K562 (cell line): ENCODE data around the gene ING4. TPM values are rescaled to one million over a fixed set of nuclear protein-coding genes. Genes with fewer than 3 reads are reported as not detected.
A peak's percentile ranks its signal among the peaks of the same experiment; 100 is the strongest.
"Not testable (repeated sequence)": the region's sequence is repeated elsewhere in the genome, so short reads cannot be mapped to it uniquely, and the experiment has no call there.

Experiments used
- ATAC-seq: fragments of 200-7000 bp; cut with Tn5 transposase; 3 replicates; pipeline ENCODE4 v1.9.1; 2020; ENCODE audit warnings: moderate library complexity
- BruUV-seq: library from RNA; stranded (reverse); fragments of 400-500 nt; replicated peaks from 2 replicates; lab custom pipeline; 2021; lab: Mats Ljungman, UMichigan
- CTCF ChIA-PET: fragments of 300-600 bp; formaldehyde crosslinking; extraction: SDS; loops from one replicate; lab custom pipeline; 2021; ENCODE audit warnings: low intra/inter-chr PET ratio; lab: Yijun Ruan, JAX
- POLR2A ChIA-PET: fragments of 300-600, 350-650 bp; sonication (Branson Sonifier 250); formaldehyde crosslinking; extraction: SDS; loops from one replicate; lab custom pipeline; 2021; ENCODE audit warnings: antibody characterized with exemption, inconsistent platforms; lab: Yijun Ruan, JAX
- DNase-seq, 4 experiments: peaks; one replicate each; pipeline versions ENCODE4 v3.0.0 to v3.0.0-alpha.2; 2011 to 2018; ENCODE audit warnings: low spot score in 3 of 4, mixed read lengths in 3 of 4; ENCODE audit errors: extremely low read depth in 1 of 4
- FAIRE-seq: peaks from 2 replicates; lab custom pipeline; 2011; peaks lifted over from hg19 to GRCh38; lab: Jason Lieb, UNC
- H2AFZ ChIP-seq: 2 replicates; pipeline ENCODE4 v1.6.0; 2011; ENCODE audit warnings: low read depth, low read length, control low read depth, inconsistent platforms
- H3K27ac ChIP-seq: fragments of 200-600 bp; 3 replicates; pipeline ENCODE4 v1.8.0; 2011; ENCODE audit warnings: low read depth, mild to moderate bottlenecking, control low read depth, inconsistent platforms, low read length, moderate library complexity, mixed read lengths; ENCODE audit errors: extremely low read depth
- H3K27me3 ChIP-seq, 2 experiments: fragments of 300-600 bp in 1 of 2; 2 replicates in 1 of 2; 3 replicates in 1 of 2; pipeline versions ENCODE4 v1.6.0 to v1.8.0; 2011; ENCODE audit warnings: inconsistent platforms in 2 of 2, low read length in 2 of 2, mild to moderate bottlenecking in 1 of 2, mixed read lengths in 1 of 2, moderate library complexity in 1 of 2; ENCODE audit not compliant: control insufficient read depth in 2 of 2, insufficient read depth in 2 of 2
- H3K36me3 ChIP-seq: fragments of 300-600 bp; 3 replicates; pipeline ENCODE4 v1.8.0; 2011; ENCODE audit warnings: mild to moderate bottlenecking, low read length, inconsistent platforms; ENCODE audit not compliant: control insufficient read depth, insufficient read depth
- H3K4me1 ChIP-seq, 2 experiments: fragments of 200-600 bp in 1 of 2; replicated peaks in 1 of 2; 2 replicates in 1 of 2; 3 replicates in 1 of 2; pipeline versions ENCODE4 v1.5.1 to v1.8.0; 2011; ENCODE audit warnings: inconsistent platforms in 2 of 2, low read length in 2 of 2, mild to moderate bottlenecking in 1 of 2, mixed read lengths in 1 of 2, moderate library complexity in 1 of 2; ENCODE audit not compliant: control insufficient read depth in 2 of 2, insufficient read depth in 2 of 2
- H3K4me2 ChIP-seq: 2 replicates; pipeline ENCODE4 v1.6.1; 2011; ENCODE audit warnings: low read length, control low read depth, inconsistent platforms, mixed read lengths; ENCODE audit not compliant: insufficient read depth
- H3K4me3 ChIP-seq: fragments of 200-600 bp; sonication (generic), shearing (Covaris generic); 2 replicates; pipeline ENCODE4 v1.5.1; 2016; ENCODE audit warnings: control low read depth, inconsistent platforms
- H3K79me2 ChIP-seq: fragments of 200-600 bp; 3 replicates; pipeline ENCODE4 v1.8.0; 2011; ENCODE audit warnings: low read length, inconsistent platforms; ENCODE audit not compliant: control insufficient read depth, insufficient read depth
- H3K9ac ChIP-seq, 2 experiments: 2 replicates each; pipeline versions ENCODE4 v1.6.0 to v1.6.1; 2011; ENCODE audit warnings: low read depth in 2 of 2, low read length in 2 of 2, control low read depth in 1 of 2, inconsistent platforms in 1 of 2, mild to moderate bottlenecking in 1 of 2, mixed read lengths in 1 of 2; ENCODE audit not compliant: insufficient read depth in 1 of 2
- H3K9me1 ChIP-seq: one replicate; pipeline ENCODE4 v1.6.0; 2011; ENCODE audit warnings: inconsistent platforms, mild to moderate bottlenecking, low read length, moderate library complexity; ENCODE audit not compliant: control insufficient read depth, insufficient read depth
- H3K9me3 ChIP-seq: replicated peaks from 2 replicates; pipeline ENCODE4 v1.5.1; 2011; ENCODE audit warnings: low read depth, low read length, inconsistent platforms; ENCODE audit not compliant: control insufficient read depth, insufficient read depth
- H4K20me1 ChIP-seq: replicated peaks from 2 replicates; pipeline ENCODE4 v1.6.1; 2011; ENCODE audit warnings: low read length, inconsistent platforms, mixed read lengths; ENCODE audit not compliant: control insufficient read depth, insufficient read depth
- ID3 ChIP-seq, 2 experiments: fragments of 250-450 bp in 1 of 2; fragments of 450-650 bp in 1 of 2; sonication (Bioruptor Pico) in 1 of 2; IDR thresholded peaks; 2 replicates each; pipeline versions ENCODE4 v1.6.1 to v1.8.0; 2016 to 2021; ENCODE audit warnings: mild to moderate bottlenecking in 2 of 2, moderate library complexity in 2 of 2, missing compliant biosample characterization in 1 of 2, missing genetic modification characterization in 1 of 2
- MGA ChIP-seq: fragments of 450-650 bp; IDR thresholded peaks from 2 replicates; pipeline ENCODE4 v1.6.1; 2016; ENCODE audit warnings: mild to moderate bottlenecking, moderate library complexity
- POLR2G ChIP-seq: fragments of 200-400 bp; formaldehyde crosslinking; IDR thresholded peaks from 2 replicates; pipeline ENCODE4 v1.6.1; 2017; ENCODE audit warnings: low read depth, mild to moderate bottlenecking, antibody characterized with exemption, low read length, moderate library complexity
- RBM15 ChIP-seq: fragments of 200-400 bp; formaldehyde crosslinking; IDR thresholded peaks from 2 replicates; pipeline ENCODE4 v1.6.1; 2018; ENCODE audit warnings: mild to moderate bottlenecking, low read length, moderate library complexity; ENCODE audit not compliant: insufficient read depth
- ZNF282 ChIP-seq: sonication (generic); formaldehyde crosslinking; IDR thresholded peaks from 2 replicates; pipeline ENCODE4 v1.8.1; 2023; ENCODE audit warnings: missing genetic modification reagents
- WGBS: fragments of 100-300 bp; shearing (Covaris generic); methylation state at CpG from one replicate; pipeline ENCODE4 v1.1.6; 2016; ENCODE audit warnings: low coverage, mixed read lengths; ENCODE audit not compliant: insufficient coverage; ENCODE audit errors: missing lambda C conversion rate; 5-methylcytosine and 5-hydroxymethylcytosine counted together
- in situ Hi-C: fragments of 300-500 bp; cut with MboI; formaldehyde crosslinking; loops from 4 replicates; pipeline ENCODE4 v1.15.0; 2018; ENCODE audit warnings: inconsistent platforms, mixed read lengths
- intact Hi-C: fragments of 100-400 bp; cut with micrococcal nuclease; formaldehyde crosslinking; loops from 2 replicates; pipeline ENCODE4 v1.14.2; 2022
- polyA plus RNA-seq, 8 experiments: library from polyadenylated mRNA; depleted of rRNA in 4 of 8; stranded (reverse) in 5 of 8; unstranded in 3 of 8; fragments of >200 nt; fragmentation: Nextera tagmentation in 2 of 8; fragmentation: Illumina TruSeq in 1 of 8; extraction: Ambion mirVana in 2 of 8; extraction: Trizol in 1 of 8; gene quantifications; 2 replicates each; pipeline versions ENCODE4 v1.2.1 to v1.2.3, GENCODE V29; 2011 to 2014; ENCODE audit warnings: inconsistent platforms in 1 of 8, missing spikeins in 1 of 8
- total RNA-seq, 7 experiments: library from RNA; depleted of rRNA in 6 of 7; stranded (reverse); fragments of >200 nt in 6 of 7; fragmentation: Illumina TruSeq in 2 of 7; extraction: Trizol in 2 of 7; gene quantifications; 2 replicates each; pipeline versions ENCODE4 v1.2.1 to v1.2.3, GENCODE V29; 2011 to 2021; ENCODE audit warnings: low replicate concordance in 1 of 7

Gene ING4
- total and polyA plus RNA-seq, 9 of the 15 experiments (the other 6 are each of a cell fraction or from before 2014, with no cell fraction given), result 6.6 to 30.2 (median 15.7) TPM

GRCh38 chr12:6708960-6709394, 46.1 kb upstream of the ING4 start (continued):
- TF ChIP-seq MGA (no peak), ID3 (CRISPR knock-in tag; IDR thresholded peaks at IDR 0.05) (no peak), ID3 (tag; IDR thresholded peaks at IDR 0.05) (no peak), ZNF282 (no peak), RBM15 (no peak), POLR2G (0 out of 2 replicates have a peak, but pooled peaks have one; percentile 32)

GRCh38 chr12:6708351-6708750, 45.4 kb upstream of the ING4 start:
- POLR2A ChIA-PET, result interaction anchor here (0.6 to 0.9 kb wide), 2 partner anchors 45 to 112 kb away, joined by 3 read pairs; partner anchors contain the start of gene MLF2
- WGBS, result 89% methylated on average over 13 of the region's 21 CpGs
- H3K36me3 ChIP-seq, intact Hi-C loops, H3K4me1 ChIP-seq, H3K27me3 ChIP-seq, H3K27ac ChIP-seq, ATAC-seq, DNase-seq, FAIRE-seq, H2AFZ ChIP-seq, in situ Hi-C loops, BruUV-seq, H3K9me3 ChIP-seq, H4K20me1 ChIP-seq, H3K9ac ChIP-seq, H3K79me2 ChIP-seq, H3K9me1 ChIP-seq, H3K4me3 ChIP-seq, CTCF ChIA-PET, H3K4me2 ChIP-seq: not testable (repeated sequence)
